Activated CD8-positive, alpha-beta memory T cell treated with anti-CD3 and anti-CD28 coated beads, Interleukin-2, amount 10 ng/mL, durations not matched to agents 7 days and 5 days (primary cell): ENCODE measurements around the gene KDM2A. TPM values are rescaled to one million over a fixed set of nuclear protein-coding genes. Genes with fewer than 3 reads are reported as not detected.

Experiments
- ATAC-seq: fragments of 150-1000 bp; cut with Tn5 transposase; one replicate; pipeline ENCODE4 v1.10.0; 2021; ENCODE audit warnings: moderate library complexity
- CTCF ChIA-PET: fragments of 350-600 bp; sonication (Branson Sonifier 250); formaldehyde crosslinking; loops from one replicate; lab custom pipeline; 2021; ENCODE audit warnings: antibody characterized with exemption; lab: Charles Lee
- DNase-seq: peaks from one replicate; pipeline ENCODE4 v3.0.0-alpha.2; 2020
- H3K27ac Mint-ChIP-seq: one replicate; pipeline ENCODE4 v1.8.0; 2021; ENCODE audit warnings: mild to moderate bottlenecking, mixed read lengths
- H3K27me3 Mint-ChIP-seq: one replicate; pipeline ENCODE4 v1.8.0; 2021; ENCODE audit warnings: mixed read lengths
- H3K36me3 Mint-ChIP-seq: one replicate; pipeline ENCODE4 v1.8.0; 2021; ENCODE audit warnings: mild to moderate bottlenecking, mixed read lengths
- H3K4me1 Mint-ChIP-seq: one replicate; pipeline ENCODE4 v1.8.0; 2021; ENCODE audit warnings: mixed read lengths
- H3K4me3 Mint-ChIP-seq: one replicate; pipeline ENCODE4 v1.8.0; 2021; ENCODE audit warnings: mild to moderate bottlenecking, moderate library complexity, mixed read lengths
- H3K9me3 Mint-ChIP-seq: one replicate; pipeline ENCODE4 v1.8.0; 2022; ENCODE audit warnings: low read depth, mixed read lengths
- total RNA-seq, 2 experiments: library from RNA; stranded (reverse); gene quantifications; one replicate each; pipeline ENCODE4 v1.2.3, GENCODE V29; 2021

Gene KDM2A
- total RNA-seq, 2 experiments from 2014 or later: 93.6 to 116 TPM

- peak overlapping the region; percentile 24 for H3K4me3 Mint-ChIP-seq
- peak; percentile 48 for ATAC-seq
- peaks cover 52% of the 10 kb centered on the region for H3K4me1 Mint-ChIP-seq
- CTCF ChIA-PET: interaction anchor here (0.5 to 4.9 kb wide), 33 partner anchors 9 to 320 kb away, joined by 3 to 153 read pairs (median 7); partner anchors contain the start of genes ANKRD13D, POLD4, PPP1CA and RAD9A
- no peaks in the 10 kb centered on the region for H3K9me3 Mint-ChIP-seq
- H3K27ac Mint-ChIP-seq: peak overlapping the region; percentile 77
- peaks cover 11% of the 10 kb centered on the region for H3K36me3 Mint-ChIP-seq
- H3K27me3 Mint-ChIP-seq: peaks cover 4% of the 10 kb centered on the region
- DNase-seq: peak; percentile 86
These were observed 143.9 kb downstream of the KDM2A start for GRCh38 chr11:67262731-67263675.

GRCh38 chr11:67264260-67264659 lies 145.2 kb downstream of the KDM2A start:
- CTCF ChIA-PET: interaction anchor here (0.9 to 4.9 kb wide), 7 partner anchors 10 to 117 kb away, joined by 3 to 153 read pairs (median 21); partner anchors contain the start of genes ANKRD13D and POLD4
- Mint-ChIP-seq H3K36me3 (peaks cover 22% of the 10 kb centered on the region), H3K27me3 (peaks cover 4% of the 10 kb centered on the region), H3K27ac (peak overlapping the region; percentile 70), H3K4me3 (no peak overlapping the region), H3K9me3 (no peaks in the 10 kb centered on the region), H3K4me1 (peaks cover 55% of the 10 kb centered on the region)
- ATAC-seq (no peak), DNase-seq (no peak)

- peaks cover 30% of the 10 kb centered on the region for H3K36me3 Mint-ChIP-seq
- no peak for DNase-seq
These were observed 146.0 kb downstream of the KDM2A start for GRCh38 chr11:67264877-67265632.

GRCh38 chr11:67265633-67266448 lies 146.8 kb downstream of the KDM2A start:
- Mint-ChIP-seq H3K27me3 (peaks cover 4% of the 10 kb centered on the region), H3K27ac (peak overlapping the region; percentile 79), H3K36me3 (peaks cover 38% of the 10 kb centered on the region), H3K4me3 (peak overlapping the region; percentile 62), H3K4me1 (peaks cover 69% of the 10 kb centered on the region), H3K9me3 (no peaks in the 10 kb centered on the region)
- CTCF ChIA-PET: interaction anchor here (1.1 to 9.3 kb wide), 13 partner anchors 12 to 117 kb away, joined by 3 to 153 read pairs (median 7); partner anchors contain the start of genes ANKRD13D and POLD4
- peak; percentile 48 for ATAC-seq
- peak; percentile 82 for DNase-seq

More at GRCh38 chr11:67264877-67265632, 146.0 kb downstream of the KDM2A start:
- peaks cover 4% of the 10 kb centered on the region for H3K27me3 Mint-ChIP-seq
- no peak for ATAC-seq
- CTCF ChIA-PET: interaction anchor here (0.6 to 4.9 kb wide), 9 partner anchors 9 to 136 kb away, joined by 3 to 153 read pairs (median 4); partner anchors contain the start of genes ANKRD13D, POLD4 and PPP1CA
- peak overlapping the region; percentile 62 for H3K4me3 Mint-ChIP-seq
- H3K27ac Mint-ChIP-seq: peak overlapping the region; percentile 70
- no peaks in the 10 kb centered on the region for H3K9me3 Mint-ChIP-seq
- peaks cover 63% of the 10 kb centered on the region for H3K4me1 Mint-ChIP-seq

- peak within 1 kb of the TSS; percentile 99 for H3K4me3 Mint-ChIP-seq
- ATAC-seq (peak; percentile 24), DNase-seq (peak; percentile 64)
- peak within 1 kb of the TSS; percentile 98 for H3K27ac Mint-ChIP-seq
- peaks cover 74% of the 10 kb centered on the region for H3K4me1 Mint-ChIP-seq
- CTCF ChIA-PET: interaction anchor here (0.6 to 9.3 kb wide), 10 partner anchors 12 to 79 kb away, joined by 3 to 137 read pairs (median 6); partner anchors contain the start of gene ANKRD13D
- peaks cover 46% of the 10 kb centered on the region for H3K36me3 Mint-ChIP-seq
- no peaks in the 10 kb centered on the region for H3K9me3 Mint-ChIP-seq
- H3K27me3 Mint-ChIP-seq: peaks cover 4% of the 10 kb centered on the region
These were observed 147.6 kb downstream of the KDM2A start, which contains the start of gene GRK2 for GRCh38 chr11:67266449-67267187. Gene GRK2, plus strand, starts transcription at chr11:67266473. Its CDS starts 227 bp downstream, at chr11:67266700.

- H3K4me1 Mint-ChIP-seq: peaks cover 76% of the 10 kb centered on the region
- peak overlapping the region; percentile 98 for H3K27ac Mint-ChIP-seq
- no peaks in the 10 kb centered on the region for H3K9me3 Mint-ChIP-seq
- ATAC-seq: peak; percentile 1
- CTCF ChIA-PET: interaction anchor here (0.6 to 9.3 kb wide), 15 partner anchors 11 to 115 kb away, joined by 3 to 137 read pairs (median 6); partner anchors contain the start of genes ANKRD13D and POLD4
- peaks cover 52% of the 10 kb centered on the region for H3K36me3 Mint-ChIP-seq
- DNase-seq: peak; percentile 82
- H3K27me3 Mint-ChIP-seq: no peaks in the 10 kb centered on the region
- peak overlapping the region; percentile 99 for H3K4me3 Mint-ChIP-seq
These were observed 148.4 kb downstream of the KDM2A start for GRCh38 chr11:67267188-67268080.

GRCh38 chr11:67268081-67268961 lies 149.3 kb downstream of the KDM2A start:
- ATAC-seq (peak; percentile 58), DNase-seq (peak; percentile 94)
- H3K36me3 Mint-ChIP-seq: peaks cover 57% of the 10 kb centered on the region
- no peaks in the 10 kb centered on the region for H3K27me3 Mint-ChIP-seq
- CTCF ChIA-PET: interaction anchor here (1.1 to 9.3 kb wide), 10 partner anchors 10 to 114 kb away, joined by 3 to 137 read pairs (median 8); partner anchors contain the start of genes ANKRD13D and POLD4
- H3K4me1 Mint-ChIP-seq: peaks cover 76% of the 10 kb centered on the region
- peak overlapping the region; percentile 98 for H3K27ac Mint-ChIP-seq
- peak overlapping the region; percentile 99 for H3K4me3 Mint-ChIP-seq
- H3K9me3 Mint-ChIP-seq: no peaks in the 10 kb centered on the region

GRCh38 chr11:67268962-67269268 lies 149.9 kb downstream of the KDM2A start:
- ATAC-seq (no peak), DNase-seq (no peak)
- peaks cover 79% of the 10 kb centered on the region for H3K4me1 Mint-ChIP-seq
- H3K4me3 Mint-ChIP-seq: peak overlapping the region; percentile 99
- H3K27ac Mint-ChIP-seq: peak overlapping the region; percentile 98
- no peaks in the 10 kb centered on the region for H3K27me3 Mint-ChIP-seq
- CTCF ChIA-PET: interaction anchor here (1.2 to 9.3 kb wide), 5 partner anchors 10 to 128 kb away, joined by 4 to 137 read pairs (median 12); partner anchors contain the start of gene ANKRD13D
- H3K9me3 Mint-ChIP-seq: no peaks in the 10 kb centered on the region
- H3K36me3 Mint-ChIP-seq: peaks cover 57% of the 10 kb centered on the region

GRCh38 chr11:67269401-67270255 lies 150.6 kb downstream of the KDM2A start:
- CTCF ChIA-PET: interaction anchor here (1.2 to 9.3 kb wide), 8 partner anchors 9 to 127 kb away, joined by 4 to 137 read pairs (median 9); partner anchors contain the start of gene ANKRD13D
- peak overlapping the region; percentile 99 for H3K4me3 Mint-ChIP-seq
- DNase-seq (no peak), ATAC-seq (no peak)
- H3K36me3 Mint-ChIP-seq: peaks cover 60% of the 10 kb centered on the region
- H3K4me1 Mint-ChIP-seq: peaks cover 79% of the 10 kb centered on the region
- H3K9me3 Mint-ChIP-seq: no peaks in the 10 kb centered on the region
- H3K27me3 Mint-ChIP-seq: no peaks in the 10 kb centered on the region
- peak overlapping the region; percentile 98 for H3K27ac Mint-ChIP-seq
